ENCODE results near the gene SHC3. TPM values are rescaled to one million over a fixed set of nuclear protein-coding genes. Genes with fewer than 3 reads are reported as not detected.

The SHC3 gene
- total and polyA plus RNA-seq, 12 donors: 5.6 to 56.7 (median 20.9) TPM

GRCh38 chr9:89225036-89225435 is 46.4 kb upstream of the SHC3 start:
- Histone ChIP-seq H3K36me3 (replicated peaks in 1 of 2) (no peaks in the 10 kb centered on the region), H3K9me3 (replicated peaks in 1 of 3) (no peaks in the 10 kb centered on the region), H3K4me3 (no peak overlapping the region), H3K4me1 (replicated peaks in 1 of 2) (no peaks in the 10 kb centered on the region), H3K27ac (no peak overlapping the region), H3K27me3 (no peaks in the 10 kb centered on the region)
- no peak for DNase-seq
- TF ChIP-seq CTCF (IDR thresholded peaks at IDR 0.05) (no peak), POLR2A (IDR thresholded peaks at IDR 0.05) (no peak)
- intact Hi-C loops (cut with DNase I): no loop called here
- WGBS, 4 donors: 68 to 80% (median 79%) methylated on average over 4 of the region's 4 CpGs

- no peak overlapping the region for H3K27ac ChIP-seq
- 85 to 94% (median 92%) methylated on average over 4 of the region's 4 CpGs for WGBS, 4 donors
- TF ChIP-seq POLR2A (IDR thresholded peaks at IDR 0.05): no peak
- no peak for TF ChIP-seq CTCF (IDR thresholded peaks at IDR 0.05)
- H3K4me1 ChIP-seq (replicated peaks in 1 of 2): no peaks in the 10 kb centered on the region
- H3K36me3 ChIP-seq (replicated peaks in 1 of 2): no peaks in the 10 kb centered on the region
- intact Hi-C loops (cut with DNase I): no loop called here
- no peak for DNase-seq
- H3K4me3 ChIP-seq: no peak overlapping the region
- H3K9me3 ChIP-seq (replicated peaks in 1 of 3): no peaks in the 10 kb centered on the region
- H3K27me3 ChIP-seq: no peaks in the 10 kb centered on the region
Measured at GRCh38 chr9:89224633-89225032, 46.0 kb upstream of the SHC3 start.

GRCh38 chr9:89223396-89223977 is 44.9 kb upstream of the SHC3 start:
- WGBS, 4 donors: 88 to 96% (median 91%) methylated on average over 5 of the region's 5 CpGs
- intact Hi-C loops (cut with DNase I): no loop called here
- H3K27me3 ChIP-seq: no peaks in the 10 kb centered on the region

GRCh38 chr9:89219637-89220036 is 41.0 kb upstream of the SHC3 start:
- Histone ChIP-seq H3K4me1 (replicated peaks in 1 of 2) (no peaks in the 10 kb centered on the region), H3K36me3 (replicated peaks in 1 of 2) (no peaks in the 10 kb centered on the region), H3K4me3 (no peak overlapping the region), H3K27ac (no peak overlapping the region), H3K27me3 (no peaks in the 10 kb centered on the region), H3K9me3 (replicated peaks in 1 of 3) (no peaks in the 10 kb centered on the region)
- no peak for DNase-seq
- intact Hi-C loops (cut with DNase I): no loop called here
- 80 to 88% (median 82%) methylated on average over 5 of the region's 5 CpGs for WGBS, 4 donors
- TF ChIP-seq POLR2A (IDR thresholded peaks at IDR 0.05): no peak
- TF ChIP-seq CTCF (IDR thresholded peaks at IDR 0.05): no peak

More at GRCh38 chr9:89223396-89223977, 44.9 kb upstream of the SHC3 start:
- Histone ChIP-seq H3K4me1 (replicated peaks in 1 of 2) (no peaks in the 10 kb centered on the region), H3K9me3 (replicated peaks in 1 of 3) (no peaks in the 10 kb centered on the region), H3K4me3 (no peak overlapping the region), H3K36me3 (replicated peaks in 1 of 2) (no peaks in the 10 kb centered on the region), H3K27ac (no peak overlapping the region)
- no peak for DNase-seq
- TF ChIP-seq POLR2A (IDR thresholded peaks at IDR 0.05) (no peak), CTCF (IDR thresholded peaks at IDR 0.05) (no peak)
